H4 (cell line): ENCODE results near the gene SLC35B2. TPM values are rescaled to one million over a fixed set of nuclear protein-coding genes. Genes with fewer than 3 reads are reported as not detected.

ENCODE experiments used
- DNase-seq: peaks from one replicate; pipeline ENCODE4 v3.0.0-alpha.2; 2015; ENCODE audit warnings: low spot score
- total RNA-seq: library from RNA; depleted of rRNA; stranded (reverse); fragments of >200 nt; shearing (Covaris generic); gene quantifications from 2 replicates; pipeline ENCODE4 v1.2.3, GENCODE V29; 2014; rRNA removed

SLC35B2 gene, protein sequence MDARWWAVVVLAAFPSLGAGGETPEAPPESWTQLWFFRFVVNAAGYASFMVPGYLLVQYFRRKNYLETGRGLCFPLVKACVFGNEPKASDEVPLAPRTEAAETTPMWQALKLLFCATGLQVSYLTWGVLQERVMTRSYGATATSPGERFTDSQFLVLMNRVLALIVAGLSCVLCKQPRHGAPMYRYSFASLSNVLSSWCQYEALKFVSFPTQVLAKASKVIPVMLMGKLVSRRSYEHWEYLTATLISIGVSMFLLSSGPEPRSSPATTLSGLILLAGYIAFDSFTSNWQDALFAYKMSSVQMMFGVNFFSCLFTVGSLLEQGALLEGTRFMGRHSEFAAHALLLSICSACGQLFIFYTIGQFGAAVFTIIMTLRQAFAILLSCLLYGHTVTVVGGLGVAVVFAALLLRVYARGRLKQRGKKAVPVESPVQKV
- total RNA-seq, result 177 and 195 TPM in 2 replicates

DNA sequence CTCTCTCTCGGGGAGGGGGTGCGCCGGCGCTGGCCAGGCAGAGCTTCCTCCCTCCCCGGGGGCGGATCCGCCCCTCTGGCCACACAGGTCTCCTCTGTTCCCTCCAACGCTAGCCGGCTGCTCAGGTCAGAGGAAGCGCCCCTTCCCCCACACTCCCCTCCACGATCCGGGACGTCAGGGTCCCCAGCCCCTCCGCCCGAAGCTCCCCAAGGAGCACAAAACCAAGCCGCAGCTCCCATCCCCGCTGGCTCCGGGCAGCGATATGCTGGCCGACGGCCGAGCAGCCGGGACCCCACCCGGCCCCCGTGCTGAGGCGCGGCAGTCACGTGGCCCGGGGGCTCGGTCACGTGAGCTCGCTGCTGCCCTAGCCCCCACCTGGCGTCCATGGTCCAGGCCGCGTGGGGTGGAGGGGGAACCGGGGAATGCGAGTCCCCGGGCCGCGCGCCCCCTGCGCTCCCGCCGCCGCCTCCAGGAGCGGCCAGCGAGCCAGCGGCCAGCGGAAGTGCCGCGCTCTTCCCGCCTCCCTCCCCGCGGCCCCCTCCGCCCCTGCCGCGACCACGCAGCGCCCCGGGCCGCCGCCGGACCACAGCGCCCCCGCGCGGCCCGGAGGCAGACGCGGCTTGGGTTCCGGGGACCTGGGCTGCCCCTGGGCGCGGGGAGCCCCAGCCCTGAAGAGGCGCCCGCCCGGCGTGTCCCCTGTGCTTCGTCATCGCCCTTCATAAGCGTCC, at the start of gene SLC35B2:
TSS of gene SLC35B2 (minus strand) at position 504 of the 728 bp plus-strand sequence. CDS start at position 386, 118 bp downstream.
- DNase-seq, result peak; percentile 71

DNA sequence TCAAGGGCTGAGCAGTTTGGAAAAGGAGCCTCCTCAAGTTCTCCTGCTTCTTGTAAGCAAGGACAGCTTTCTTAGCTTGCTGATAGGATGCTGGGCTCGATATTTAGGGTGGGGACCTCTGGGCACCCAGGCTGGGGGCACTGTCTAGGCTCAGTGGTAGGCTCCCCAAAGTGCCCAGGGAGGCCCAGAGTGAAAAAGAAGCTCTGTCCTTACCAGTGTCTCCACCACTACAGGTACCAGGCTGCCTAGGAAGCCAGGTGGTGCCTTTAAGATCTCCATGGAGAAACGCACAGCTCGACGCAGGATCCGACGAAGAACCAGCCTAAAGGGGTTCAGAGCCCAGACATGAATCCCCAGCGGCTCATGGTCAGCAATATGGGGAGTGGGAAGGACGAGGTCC, 49.4 kb upstream of the SLC35B2 start:
- DNase-seq, result no peak

DNA sequence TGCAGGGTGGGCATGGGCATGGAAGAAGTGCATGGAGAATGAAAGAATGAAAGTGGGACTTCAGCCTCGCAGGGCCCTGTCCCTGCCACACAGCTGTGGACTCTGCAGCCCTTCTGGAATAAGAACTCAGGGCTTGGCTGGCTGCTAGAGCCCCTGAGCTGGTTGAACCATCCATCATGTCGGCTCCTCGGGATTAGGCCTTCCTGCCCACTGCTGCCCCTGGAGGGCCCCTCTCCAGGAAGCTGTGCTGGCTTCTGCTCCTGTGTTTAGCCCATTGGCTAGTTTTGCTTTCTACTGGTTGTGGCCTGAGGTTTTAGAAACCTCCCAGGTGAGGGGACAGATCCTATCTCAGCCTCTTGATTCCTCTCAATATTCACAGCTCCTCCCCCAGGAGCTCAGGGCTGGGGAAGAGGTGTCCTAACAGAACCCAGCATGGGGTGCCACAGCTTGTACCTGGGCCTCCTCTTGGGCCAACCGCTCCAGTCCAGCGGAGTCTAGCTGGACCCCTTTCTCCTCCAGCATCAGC, 47.9 kb upstream of the SLC35B2 start:
- no peak for DNase-seq

DNA sequence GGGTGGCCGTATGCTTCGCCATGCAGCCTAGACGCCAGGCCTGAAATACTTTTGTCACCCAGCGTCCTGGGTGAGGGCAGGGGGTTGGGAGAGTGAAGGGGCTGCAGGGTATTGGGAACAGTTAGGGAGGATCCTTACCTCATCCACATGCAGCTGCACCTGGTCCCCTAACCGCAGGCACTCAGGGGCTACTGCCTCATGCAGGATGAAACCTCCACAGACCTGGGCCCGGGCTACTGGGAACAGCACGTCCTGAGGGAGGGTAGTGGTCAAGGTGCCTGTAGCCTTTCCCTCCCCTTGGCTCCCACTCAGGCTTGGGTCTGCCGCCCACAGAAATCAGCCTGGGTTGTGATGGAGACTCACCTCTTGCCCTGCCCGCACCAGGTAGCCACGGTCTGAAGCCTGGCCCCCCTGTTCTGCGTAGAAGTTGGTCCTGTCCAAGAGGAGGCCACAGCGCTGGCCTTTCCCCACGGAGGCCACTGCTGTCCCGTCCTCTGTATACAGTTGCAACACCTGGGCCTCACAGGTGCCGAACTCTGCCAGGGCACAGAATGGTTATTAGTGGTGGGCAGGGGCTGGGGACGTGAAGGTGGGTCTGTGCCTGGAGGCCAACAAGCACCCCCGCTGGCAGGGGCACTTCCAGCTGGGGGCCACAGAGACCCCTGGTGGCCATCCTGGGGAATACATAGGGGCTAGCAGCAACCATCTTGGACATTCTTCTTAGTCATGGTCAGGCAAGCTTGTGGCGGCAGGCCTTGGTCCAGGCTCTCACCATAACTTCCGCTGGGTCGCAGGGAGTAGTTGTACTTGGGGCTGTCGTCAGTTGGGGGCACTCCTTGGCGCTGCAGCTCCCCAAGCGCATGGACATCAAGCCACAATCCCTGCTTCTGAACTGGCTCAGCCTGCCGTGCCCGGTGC, 47.2 kb upstream of the SLC35B2 start:
- peak; percentile 57 for DNase-seq

DNA sequence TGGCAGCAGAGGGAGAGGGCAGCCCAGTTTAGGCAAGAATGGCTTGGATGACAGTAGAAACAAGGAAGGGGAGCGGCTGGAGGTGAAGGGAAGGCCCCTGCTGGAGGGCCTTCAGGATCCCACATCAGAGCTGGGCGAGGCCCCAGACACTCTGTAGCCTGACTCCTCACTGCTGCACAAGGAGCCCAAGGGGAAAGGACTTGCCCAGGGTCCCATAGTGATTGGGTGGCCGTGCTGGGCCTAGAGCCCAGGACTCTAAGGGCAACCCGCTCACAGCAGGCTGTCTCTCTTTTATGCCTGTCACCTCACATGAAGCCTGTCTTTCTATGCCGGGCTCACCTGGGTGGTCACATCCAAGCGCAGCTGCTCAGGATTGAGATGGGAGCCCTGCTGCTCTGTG, 46.5 kb upstream of the SLC35B2 start:
- no peak for DNase-seq

DNA sequence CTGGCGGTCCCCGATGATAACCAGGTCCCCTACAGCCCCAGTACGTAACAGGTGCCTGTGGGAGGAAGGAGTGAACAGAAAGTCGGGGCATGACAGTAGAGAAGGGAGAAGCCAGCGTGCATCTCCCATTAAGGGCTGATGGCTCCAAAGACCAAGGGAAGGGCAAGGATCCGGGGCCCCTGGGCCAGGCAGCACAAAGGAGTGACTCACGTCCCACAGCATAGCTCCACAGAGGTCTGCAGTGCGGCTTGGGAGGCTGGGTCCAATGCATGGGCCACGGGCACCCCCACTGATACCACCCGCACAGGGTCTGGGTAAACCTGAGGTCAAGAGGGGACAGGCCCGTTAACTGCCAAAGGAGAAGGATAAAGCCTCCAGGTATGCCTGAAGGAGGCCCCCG, 45.5 kb upstream of the SLC35B2 start:
- no peak for DNase-seq

DNA sequence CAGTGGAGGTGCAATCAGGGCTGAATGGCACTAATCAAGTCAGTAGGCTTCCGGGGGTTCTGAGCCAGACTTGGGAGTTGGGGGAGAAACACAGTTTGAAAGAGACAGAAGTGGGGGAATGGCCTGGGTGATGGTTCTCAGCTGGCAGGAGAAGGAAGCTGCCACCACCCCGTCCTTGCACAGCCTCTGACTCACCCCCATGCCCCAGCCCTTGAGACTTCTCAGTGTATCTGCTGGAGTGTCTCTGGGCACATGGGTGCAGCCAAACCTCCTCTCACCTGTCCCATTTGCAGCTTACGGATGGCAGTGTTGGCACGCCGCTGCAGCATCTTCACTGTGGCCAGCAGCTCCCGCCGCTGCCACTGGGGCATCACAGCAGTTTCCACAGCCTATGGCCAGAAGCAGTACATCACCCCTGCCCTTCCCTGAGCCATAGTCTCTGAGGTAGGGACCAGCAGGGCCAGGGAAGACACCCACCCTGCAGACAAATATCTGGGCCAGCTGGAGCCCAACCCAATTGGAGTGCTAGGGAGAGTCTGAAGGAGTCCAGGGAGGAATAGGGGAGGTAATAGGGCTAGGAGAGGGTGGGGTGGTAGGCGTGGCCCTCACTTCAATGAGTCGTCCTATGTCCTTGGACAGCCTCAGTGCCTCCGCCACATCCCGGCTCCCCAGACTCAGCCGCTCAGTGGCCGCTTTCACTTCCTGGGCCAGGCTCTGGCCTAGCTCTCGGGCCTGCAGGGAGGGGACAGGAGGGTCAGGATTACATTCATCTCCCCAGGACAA, 44.6 kb upstream of the SLC35B2 start:
- DNase-seq, result no peak

DNA sequence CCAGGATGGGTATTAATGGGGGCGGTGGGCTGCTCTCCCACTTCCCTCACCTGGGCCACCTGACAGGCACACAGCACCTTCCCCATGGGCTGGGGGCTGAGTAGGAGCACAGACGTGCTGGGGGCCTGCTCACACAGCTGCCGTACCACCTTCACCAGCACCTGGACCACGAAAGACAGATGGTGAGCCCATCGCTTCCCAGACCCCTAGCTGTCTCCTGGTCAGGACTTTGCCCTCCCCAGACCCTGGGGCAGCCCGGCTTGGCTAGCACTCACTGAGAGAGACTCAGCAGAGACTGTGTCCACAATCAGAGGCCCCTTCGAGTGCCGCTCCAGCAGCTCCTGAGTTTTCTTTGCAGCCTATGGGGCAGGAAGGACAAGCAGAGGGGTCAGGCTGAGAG, 43.8 kb upstream of the SLC35B2 start:
- no peak for DNase-seq

DNA sequence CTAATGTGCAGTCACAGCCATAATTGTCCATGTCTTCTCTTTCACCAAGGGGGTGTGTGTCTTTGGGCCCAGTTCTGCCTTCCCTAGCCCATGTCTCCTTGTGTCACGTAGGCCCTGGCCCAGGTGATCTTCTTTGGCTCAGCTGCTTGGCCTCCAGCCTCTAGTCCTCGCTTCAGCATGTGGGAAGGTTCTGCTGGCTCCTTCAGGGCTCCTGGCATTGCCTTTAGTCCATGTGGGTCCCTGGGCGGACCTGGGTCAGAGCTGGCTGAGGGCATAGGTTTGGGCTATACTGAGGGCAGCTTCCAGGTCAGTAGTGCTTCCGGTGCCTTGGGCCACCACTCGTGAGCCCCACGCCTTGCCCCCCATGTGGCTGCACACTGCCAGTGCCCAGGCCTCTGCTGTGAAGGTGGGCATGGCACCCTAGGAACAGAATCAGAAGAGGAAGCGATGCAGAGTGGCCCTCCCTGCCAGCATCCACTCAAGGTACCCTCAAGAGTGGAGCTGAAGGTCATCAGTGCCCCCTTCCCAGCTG, 43.0 kb upstream of the SLC35B2 start:
- no peak for DNase-seq

DNA sequence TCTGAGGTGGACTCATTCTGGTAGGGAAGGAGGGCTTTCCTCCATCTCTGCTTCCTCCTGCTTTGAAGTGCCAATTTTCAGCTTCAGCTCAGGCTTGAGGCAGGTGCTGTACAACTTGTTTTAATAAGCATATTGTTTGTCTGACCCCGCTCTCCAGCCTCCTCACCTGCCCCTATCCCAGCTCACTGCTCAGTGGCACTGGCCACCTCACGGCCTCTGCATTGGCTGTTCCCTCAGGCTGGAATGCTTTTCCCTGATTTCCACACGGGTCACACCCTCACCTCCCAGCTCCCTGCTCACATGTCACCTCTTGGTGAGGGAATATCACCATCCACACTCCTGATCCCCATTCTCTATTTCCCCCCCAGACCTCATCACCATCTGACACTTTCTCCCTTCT, 41.5 kb upstream of the SLC35B2 start:
- DNase-seq, result no peak

DNA sequence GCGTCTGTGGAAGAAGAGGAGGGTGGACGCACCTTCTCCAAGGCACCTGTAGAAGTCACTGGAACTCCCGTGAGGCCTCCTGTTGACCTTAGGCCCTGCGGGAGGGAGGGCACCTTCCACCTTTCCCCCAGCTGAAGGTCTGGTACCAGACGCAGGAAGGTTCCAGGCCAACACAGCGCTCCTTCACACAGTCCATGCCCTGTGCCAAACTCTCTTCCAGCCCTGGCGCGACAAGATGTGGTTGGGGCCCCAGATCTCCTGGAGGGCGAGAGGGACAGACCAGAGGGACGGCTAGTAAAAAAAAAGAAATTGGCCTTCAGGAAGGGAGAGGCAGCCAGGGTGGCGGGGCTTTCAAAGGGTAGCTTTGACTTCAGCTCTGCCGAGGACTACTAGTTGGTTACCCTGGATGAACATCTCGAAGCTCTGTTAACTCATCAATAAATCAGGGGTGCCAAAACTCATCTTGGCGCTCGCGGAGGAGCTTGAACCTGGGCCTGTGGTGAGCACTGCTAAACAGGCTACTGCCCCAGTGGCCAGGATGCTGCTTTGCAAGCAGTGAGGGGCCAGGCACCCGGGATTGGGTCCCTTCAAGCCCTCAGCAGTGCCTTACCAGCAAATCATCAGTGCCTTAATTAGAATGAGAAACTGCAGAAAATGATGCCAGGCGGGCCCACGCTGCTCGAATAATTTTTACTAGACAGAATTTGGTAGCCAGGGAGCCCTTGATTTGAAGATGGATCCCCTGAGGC, 40.9 kb upstream of the SLC35B2 start:
- DNase-seq, result no peak

DNA sequence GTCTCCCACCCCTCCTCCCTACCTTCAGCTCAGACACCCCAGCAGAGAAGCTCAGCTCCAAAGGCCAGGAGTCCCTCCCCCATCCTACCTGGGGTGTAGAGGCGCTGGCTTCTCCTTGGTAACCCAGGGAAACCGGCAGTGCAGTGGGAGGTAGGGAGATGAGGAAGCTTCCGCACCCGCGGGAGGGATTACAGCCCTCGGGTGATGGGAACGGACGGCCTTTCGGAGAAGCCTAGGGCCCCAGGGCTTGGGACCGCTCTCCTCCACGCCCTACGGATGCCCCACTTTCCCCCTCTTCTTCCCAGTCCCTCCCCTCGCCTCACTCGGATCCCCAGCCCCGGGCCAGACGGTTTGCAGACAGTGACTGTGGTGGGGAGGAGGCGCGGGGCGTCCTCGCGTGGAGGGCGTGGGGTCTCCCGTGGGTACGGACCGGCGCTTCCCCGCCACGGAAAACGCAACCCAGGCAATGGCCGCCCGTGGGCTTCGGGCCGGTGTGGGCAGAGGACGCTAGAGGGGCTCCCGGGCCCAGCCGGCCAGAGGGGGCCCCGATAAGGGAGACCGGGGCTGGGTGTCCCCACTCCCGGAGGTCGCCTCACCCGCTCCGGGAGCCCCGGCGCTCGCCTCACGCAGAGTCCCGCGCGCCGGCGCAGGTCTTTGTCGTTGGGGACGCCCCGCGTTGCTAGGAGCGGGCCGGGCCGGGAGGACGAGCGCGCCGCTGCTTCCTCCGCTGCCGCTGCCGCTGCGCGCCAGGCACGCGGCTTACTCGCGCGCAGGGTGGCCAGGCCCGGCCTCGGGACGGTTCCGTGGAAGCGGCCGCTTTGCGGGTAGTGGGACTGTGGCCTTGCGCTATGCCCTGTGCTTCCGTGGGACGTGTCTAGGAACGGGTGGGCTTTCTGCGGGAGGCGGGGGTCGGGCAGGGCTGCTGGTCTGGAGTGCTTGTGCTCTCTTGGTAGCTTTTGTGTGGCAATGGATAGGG, 40.0 kb upstream of the SLC35B2 start:
- no peak for DNase-seq

DNA sequence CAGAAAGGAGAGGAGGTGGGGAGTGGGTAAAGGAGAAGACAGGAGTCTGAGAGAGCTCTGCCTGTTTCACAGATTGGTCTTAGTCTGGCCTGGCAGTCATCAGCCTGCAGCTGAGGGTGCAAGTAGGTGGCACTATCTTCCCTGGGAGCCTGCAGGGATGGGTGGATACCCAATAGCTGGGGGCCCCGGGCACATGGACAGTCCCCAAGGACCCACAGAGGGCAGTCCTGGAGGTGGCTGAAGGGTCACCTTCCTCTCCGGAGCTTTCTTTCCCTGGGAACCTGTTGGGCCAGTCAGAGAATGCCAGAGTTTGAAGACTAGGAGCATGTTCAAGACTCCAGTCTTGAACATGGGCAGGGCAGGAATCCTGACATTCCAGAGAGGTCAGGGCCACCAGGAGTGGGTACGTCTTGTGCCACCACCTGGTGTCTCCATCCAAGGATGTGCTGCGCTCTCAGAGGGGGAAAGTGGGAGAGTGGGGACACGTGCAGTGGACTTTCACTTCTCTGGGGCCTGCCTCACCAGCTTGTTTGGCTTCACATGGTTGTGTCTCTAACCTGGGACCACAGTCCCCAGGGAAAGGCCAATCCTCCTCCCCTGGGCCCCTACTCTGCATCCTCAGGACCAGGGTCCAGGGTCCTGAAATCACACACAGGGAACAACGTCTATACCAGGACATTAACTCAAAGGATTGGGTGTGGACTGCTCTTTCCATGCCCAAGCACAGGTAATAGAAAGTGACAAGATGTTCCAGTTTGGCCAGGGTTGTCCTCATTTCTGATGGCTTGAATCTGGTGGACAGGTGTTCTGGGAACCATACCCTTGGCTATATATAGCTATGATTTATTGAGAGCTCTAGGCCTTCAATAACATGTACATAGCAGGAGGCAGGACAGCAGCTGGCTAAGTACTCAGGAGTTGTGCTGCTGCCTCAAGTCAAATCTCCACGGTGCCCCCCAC, 37.8 kb upstream of the SLC35B2 start:
- DNase-seq, result no peak

DNA sequence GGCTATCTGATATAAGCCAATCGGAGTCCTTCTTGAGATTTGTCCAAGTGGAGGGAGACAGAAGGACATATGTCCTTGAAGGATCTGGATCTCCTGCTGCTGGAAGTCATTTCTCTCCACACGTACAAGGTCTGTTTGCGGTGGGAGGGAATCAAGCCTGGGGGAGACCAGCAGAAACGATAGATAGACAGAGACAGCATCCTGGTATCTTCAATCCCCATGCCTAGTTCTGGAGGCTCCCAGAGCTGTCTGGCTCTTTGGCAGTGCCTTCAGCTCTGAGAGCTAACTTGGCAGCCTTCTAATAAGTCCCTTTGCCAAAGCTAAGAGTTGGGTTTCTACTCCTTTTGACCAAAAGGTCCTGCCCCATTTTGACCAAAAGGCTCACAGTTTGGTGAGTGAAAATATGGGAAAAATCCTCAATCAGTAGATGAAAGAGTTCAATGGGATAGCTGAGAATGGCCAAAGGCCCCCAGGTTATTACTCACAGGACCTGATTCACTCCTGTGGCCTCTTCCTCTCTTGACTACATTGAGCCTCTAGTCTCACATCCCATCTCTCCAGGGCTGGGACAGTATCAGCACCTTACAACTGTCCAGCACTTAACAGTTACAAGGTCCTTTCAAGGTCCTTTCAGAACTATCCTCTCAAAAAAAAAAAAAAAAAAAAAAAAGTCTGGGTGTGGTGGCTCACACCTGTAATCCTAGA, 35.5 kb upstream of the SLC35B2 start:
- DNase-seq, result no peak

DNA sequence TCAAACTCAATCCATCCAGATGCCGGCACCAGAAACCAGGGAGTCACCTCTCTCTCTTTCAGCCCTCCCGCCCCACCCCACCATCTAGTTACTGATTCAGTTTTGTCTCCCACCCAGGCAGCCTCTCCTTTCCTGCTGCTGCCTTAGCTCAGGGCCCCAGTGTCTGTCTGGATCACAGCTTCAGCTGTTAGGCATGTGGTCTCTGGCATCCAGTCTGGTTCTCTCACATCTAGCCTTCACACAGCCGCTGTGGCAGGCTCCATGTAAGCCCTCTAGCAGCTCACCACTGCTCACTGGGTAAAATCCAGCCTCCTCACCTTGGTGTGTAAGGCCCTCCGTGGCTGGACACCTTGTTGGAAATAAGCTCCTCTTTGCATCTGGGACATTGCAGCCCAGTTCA, 34.5 kb upstream of the SLC35B2 start:
- DNase-seq, result no peak

DNA sequence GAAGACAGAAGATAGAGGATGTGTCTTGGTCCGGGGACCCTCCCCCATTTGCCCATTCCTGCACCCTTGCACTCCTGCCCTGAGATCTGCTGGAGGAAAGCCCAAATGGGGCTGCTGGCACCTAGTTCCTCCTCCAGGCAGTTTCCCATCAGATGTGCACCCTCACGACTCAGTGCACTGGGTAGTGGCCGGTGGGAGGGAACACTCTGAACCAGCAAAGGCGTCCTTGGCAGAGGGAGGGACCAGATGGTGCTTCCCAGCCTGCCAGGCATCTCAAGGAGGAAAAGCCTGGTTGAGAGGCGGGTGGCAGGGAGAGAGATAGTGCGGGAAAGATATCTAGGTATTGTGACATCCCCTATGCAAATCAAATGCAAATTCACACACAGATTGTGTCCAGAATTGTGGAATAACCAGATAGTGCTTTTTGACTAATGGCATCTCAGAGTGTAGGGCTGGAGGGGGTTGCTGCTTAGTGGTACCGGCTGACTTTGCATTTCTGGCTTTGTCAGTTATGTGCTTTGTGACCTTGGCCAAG, 32.5 kb upstream of the SLC35B2 start:
- DNase-seq, result no peak

DNA sequence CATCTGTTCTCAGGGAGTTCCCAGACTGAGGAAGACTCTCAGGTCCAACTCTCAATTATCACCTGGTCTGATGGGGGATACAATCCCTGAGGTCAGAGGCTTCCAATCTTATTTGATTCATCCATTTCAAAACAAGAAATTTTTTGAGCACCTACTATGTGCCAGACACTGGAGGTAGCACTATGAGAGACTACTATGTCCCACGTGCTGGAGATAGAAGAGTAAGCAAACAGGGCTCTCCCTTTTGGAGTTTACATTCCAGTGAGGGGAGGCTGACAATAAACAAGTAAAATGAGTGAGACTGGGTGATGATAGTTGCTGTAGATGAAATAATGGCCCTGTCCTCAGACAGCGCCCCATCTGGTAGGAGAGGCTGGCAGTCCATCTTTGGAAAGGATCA, 29.4 kb upstream of the SLC35B2 start:
- DNase-seq, result no peak
